Islet precursor cell (in vitro differentiated cells): Measurements from ENCODE around the gene RSPH3.
"Not testable (repeated sequence)": the region's sequence is repeated elsewhere in the genome, so short reads cannot be mapped to it uniquely, and the experiment has no call there.

Source experiments
- DNase-seq: peaks from one replicate; pipeline ENCODE4 v3.0.0-alpha.2; 2018

The RSPH3 gene

DNA sequence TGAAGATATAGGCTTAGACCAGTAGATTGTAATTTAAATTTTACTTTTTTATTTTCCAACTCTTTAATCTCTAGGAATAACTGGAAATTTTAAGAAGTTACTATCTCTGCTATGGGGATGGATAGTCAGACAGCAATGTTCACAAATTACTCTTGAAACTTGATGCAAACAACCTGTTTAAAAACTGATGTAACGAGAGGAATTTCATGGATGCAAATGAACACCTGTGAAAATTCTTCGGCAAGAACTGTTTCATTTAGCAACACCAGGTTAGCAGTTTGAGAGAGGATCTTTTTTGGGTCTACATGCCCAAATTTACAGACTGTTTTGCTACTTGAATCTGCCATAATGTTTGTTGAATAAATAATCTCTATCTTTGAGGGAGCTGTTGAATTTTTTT lies 20.0 kb upstream of the RSPH3 start:
- no peak for DNase-seq

DNA sequence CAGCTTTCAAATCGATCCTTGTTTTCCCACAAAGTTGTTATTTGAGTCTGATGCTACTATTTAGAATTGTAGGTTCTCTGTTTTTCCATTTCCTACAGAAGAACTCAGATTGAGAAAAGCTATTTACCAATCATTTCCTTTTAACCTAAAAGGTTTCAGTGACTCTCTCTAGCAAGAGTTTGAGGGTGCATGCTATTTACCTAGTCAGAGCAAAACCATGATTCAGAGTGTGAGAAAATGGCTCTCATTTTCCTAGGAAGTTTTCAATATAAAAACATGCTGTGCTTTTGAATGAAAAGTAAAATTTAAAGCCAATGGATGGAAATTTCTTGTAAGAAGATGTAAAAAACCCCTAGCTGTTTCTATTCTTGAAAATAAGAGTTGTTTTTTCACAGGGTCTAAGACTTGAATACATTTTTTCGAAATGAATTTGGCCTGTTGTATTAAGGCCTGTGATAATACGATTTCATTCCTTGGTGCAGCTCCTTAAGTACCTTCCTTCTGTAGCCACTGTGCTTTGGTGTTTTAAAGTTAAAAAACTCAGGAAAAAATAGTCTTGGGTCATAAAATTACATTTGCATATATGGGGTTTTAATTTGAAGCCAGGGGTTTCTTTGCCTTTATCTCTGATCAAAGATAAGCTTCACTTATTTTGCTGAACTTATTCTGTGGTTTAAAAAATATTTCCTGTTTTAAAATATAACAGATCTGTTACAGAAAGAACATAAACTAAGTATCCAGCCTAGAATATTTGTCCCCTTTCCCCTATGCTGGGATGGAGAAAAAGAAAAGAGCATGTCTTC lies 18.0 kb upstream of the RSPH3 start:
- DNase-seq = no peak

GRCh38 chr6:159014406-159014805 lies 14.4 kb upstream of the RSPH3 start:
- no peak for DNase-seq

GRCh38 chr6:159013229-159013628 lies 13.2 kb upstream of the RSPH3 start:
- DNase-seq = no peak

DNA sequence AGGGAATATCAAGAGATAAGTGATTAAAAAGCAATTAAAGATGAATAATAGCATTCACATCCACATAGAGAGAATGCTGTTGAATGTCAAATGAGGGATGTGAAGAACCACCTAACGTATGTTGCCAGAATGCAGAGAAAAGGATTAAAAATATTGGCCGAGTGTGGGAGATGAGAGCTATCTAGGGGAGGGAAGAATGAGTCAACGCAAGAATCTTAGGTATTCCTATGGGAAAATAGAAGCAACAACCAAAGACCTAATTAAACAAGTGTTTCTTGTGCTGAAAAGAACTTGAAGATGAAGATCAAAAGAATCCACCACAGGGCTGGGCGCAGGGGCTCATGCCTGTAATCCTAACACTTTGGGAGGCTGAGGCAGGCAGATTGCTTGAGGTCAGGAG lies 12.2 kb upstream of the RSPH3 start:
- DNase-seq = no peak

DNA sequence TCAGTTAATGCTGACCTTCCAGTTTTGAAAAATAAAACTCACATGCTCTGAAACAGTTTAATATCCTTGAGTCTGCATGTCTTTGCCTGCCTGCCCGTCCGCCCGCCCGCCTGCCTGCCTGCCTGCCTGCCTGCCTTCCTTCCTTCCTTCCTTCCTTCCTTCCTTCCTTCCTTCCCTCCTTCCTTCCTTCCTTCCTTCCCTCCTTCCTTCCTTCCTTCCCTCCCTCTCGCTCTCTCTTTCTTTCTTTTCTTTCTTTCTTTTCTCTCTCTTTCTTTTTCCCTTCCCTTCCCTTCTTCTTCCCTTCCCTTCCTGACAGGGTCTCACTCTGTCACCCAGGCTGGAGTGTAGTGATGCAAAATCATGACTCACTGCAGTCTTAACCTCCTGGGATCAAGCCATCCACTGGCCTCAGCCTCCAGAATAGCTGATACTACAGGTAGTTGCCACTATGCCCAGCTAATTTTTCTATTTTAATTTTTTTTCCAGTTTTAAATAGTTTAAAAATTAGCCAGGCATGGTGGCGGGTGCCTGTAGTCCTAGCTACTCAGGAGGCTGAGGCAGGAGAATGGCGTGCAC lies 10.1 kb upstream of the RSPH3 start:
- DNase-seq = not testable (repeated sequence)

DNA sequence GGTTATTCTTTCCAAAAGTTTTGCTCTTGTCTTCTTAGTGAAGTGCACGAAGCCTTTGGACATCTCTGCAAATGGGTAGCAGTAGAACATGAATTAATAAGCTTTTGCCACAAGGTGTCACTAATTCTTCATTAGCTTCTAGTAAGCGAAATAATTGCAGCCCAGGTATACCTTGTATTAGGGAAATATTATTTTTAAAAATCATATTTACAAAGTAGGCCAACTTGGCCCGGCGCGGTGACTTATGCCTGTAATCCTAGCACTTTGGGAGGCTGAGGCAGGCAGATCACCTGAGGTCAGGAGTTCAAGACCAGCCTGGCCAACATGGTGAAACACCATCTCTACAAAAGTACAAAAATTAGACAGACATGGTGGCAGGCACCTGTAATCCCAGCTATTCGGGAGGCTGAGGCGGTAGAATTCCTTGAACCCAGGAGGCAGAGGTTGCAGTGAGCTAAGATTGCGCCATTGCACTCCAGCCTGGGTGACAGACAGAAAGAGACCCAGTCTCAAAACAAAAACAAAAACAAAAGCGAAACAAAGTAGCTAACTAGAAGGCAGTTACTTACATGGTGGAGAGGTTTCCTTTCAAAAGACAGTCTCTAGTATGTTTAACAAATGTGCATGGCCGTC lies 8.8 kb upstream of the RSPH3 start:
- no peak for DNase-seq

DNA sequence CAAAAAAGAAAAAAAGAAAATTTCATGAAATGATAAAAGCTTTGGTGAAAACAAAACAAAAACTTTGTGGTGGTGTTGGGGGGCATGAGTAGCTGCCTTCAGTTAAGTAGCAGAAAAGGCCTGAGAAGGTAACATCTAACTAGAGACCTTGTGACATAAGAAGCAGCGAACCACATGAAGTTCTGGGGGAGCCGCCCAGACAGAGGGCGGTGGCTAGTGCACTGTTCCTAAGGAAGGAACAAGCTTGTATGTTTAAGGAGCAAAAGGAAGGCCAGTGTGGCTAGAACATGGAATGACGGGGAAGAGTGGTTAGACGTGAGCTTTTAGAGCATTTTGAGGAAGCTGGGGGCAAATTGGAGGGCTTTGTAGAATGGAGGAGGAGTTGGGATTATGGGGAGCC lies 7.5 kb upstream of the RSPH3 start:
- DNase-seq = no peak

GRCh38 chr6:159005436-159005835 lies 5.4 kb upstream of the RSPH3 start:
- DNase-seq = no peak

- DNase-seq = no peak
These were observed 4.6 kb upstream of the RSPH3 start for GRCh38 chr6:159004592-159004991.

- peak; percentile 68 for DNase-seq
These were observed 2.6 kb upstream of the RSPH3 start for GRCh38 chr6:159002432-159003155.

DNA sequence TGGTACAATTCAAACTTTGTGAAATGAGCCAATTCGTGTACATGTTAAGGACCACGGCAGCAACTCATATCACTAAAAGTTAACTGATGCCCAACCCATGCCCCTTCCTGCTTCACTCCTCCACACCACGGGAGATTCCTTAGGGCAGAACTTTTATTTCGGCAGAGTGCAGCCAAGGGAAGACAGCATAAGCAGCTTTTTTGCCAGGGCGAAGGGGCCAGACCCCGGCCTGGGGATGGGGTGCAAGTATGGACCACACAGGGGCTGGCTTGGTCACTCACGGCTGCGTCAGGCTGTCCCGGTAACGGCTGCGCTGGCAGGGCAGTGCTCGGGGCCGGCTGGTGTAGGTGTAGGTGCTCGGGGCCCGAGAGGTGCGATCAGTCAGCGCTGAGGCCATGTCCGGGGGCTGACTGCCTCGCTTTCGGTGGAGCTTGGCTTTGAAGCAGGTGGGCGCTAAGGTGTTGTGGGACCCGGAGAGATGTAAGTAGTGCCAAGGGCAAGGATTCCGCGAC lies 792 bp downstream of the RSPH3 start:
- DNase-seq = no peak

GRCh38 chr6:158996856-158997255 lies 3.1 kb downstream of the RSPH3 start:
- no peak for DNase-seq

- no peak for DNase-seq
These were observed 6.4 kb downstream of the RSPH3 start for GRCh38 chr6:158993639-158994038.

DNA sequence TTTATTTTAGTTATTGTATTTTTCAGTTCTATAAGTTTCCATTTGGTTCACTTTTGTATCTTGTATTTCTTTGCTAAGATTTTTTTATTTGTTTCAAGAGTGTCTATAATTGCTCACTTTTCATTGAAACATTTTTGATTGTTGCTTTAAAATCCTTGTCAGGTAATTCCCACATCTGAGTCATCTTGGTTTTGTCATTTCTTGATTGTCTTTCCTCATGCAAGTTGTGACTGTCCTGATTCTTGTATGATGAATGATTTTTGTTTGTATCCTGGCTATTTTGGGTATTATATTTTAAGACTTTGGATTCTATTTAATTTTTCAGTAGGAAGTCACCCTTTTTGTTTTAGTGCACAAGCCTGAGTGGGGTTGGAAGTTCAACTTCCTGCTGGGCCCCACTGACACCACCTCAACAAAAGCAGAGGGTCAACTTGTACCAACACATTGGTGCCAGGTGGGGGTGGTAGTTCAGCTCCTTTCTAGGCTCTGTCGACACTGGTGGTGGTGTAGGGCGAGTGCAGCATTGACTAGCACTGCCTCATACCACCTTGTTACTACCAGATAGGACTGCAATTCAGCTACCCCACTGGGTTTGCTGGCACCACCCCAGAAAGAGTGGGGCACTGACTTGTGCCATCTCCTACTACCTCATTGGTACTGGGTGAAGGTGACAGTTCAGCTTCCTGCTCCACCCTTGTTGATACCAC lies 8.8 kb downstream of the RSPH3 start:
- no peak for DNase-seq

- DNase-seq = not testable (repeated sequence)
These were observed 10.3 kb downstream of the RSPH3 start for GRCh38 chr6:158989711-158990110.

DNA sequence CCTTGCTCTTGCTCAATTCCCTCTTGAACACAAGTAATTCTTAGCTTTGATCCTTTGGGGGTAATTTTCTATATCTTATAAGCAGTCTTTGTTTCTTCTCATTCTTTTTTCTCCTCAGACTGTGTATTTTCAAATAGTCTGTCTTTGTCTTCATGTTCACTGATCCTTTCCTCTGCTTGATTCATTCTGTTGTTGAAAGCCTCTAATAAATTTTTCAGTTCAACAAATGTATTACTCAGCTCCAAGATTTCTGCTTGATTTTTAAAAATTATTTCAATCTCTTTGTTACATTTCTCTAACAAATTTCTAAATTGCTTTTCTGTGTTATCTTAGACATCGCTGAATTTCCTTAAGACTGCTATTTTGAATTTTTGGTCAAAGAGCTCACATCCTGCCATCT lies 11.5 kb downstream of the RSPH3 start:
- DNase-seq = no peak

DNA sequence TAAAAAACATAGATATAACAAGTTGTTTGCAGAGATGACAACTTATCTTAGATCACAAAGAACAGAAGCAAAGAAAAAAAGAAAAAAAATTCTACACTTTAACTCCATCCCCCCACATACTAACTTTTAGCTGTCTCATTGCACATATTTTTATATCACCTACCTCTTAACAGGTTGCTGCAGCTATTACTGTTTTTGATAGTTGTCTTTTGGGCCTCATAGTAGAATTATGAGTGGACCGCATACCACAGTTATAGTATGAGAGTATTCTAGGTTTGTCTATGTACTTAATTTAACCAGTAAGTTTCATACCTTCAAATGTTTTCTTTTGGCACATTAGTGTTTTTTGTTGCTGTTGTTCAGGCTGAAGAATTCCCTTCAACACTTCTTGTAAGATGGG lies 12.3 kb downstream of the RSPH3 start:
- no peak for DNase-seq

DNA sequence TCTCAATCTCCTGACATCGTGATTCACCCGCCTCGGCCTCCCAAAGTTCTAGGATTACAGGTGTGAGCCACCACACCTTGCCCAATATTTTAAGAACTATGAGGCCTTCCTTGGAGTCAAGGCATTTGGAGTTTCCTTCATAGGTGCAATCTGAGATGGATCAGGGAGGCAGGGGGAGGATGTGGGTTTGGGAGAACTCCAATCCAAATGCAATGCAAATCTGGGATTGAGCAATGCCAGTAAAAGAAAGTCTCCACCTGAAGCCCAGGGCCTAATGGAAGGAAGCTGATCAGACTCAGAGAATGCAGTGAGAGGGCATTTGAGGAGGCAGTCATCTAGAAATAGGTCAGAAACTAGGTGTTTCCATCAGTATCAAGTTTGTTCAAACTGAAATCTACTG lies 21.2 kb downstream of the RSPH3 start:
- no peak for DNase-seq

DNA sequence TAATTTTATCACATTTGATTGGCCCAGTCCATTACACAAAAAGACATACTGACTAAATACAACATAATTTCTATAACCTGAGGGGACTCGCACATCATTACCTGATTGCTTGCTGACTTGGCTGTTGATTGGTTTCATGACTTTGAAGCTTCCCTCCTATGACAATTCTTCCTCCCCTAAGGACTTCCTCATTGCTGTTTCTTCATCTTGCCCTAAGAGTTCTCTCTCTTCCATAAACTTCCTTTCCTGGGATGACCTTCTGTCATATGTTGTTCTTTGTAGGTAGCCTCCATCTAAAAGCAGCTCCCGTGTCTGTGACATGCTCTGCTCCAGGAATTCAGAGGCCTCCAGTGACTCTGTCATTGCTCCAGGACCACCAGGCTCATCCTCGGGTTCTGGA lies 22.6 kb downstream of the RSPH3 start:
- no peak for DNase-seq

DNA sequence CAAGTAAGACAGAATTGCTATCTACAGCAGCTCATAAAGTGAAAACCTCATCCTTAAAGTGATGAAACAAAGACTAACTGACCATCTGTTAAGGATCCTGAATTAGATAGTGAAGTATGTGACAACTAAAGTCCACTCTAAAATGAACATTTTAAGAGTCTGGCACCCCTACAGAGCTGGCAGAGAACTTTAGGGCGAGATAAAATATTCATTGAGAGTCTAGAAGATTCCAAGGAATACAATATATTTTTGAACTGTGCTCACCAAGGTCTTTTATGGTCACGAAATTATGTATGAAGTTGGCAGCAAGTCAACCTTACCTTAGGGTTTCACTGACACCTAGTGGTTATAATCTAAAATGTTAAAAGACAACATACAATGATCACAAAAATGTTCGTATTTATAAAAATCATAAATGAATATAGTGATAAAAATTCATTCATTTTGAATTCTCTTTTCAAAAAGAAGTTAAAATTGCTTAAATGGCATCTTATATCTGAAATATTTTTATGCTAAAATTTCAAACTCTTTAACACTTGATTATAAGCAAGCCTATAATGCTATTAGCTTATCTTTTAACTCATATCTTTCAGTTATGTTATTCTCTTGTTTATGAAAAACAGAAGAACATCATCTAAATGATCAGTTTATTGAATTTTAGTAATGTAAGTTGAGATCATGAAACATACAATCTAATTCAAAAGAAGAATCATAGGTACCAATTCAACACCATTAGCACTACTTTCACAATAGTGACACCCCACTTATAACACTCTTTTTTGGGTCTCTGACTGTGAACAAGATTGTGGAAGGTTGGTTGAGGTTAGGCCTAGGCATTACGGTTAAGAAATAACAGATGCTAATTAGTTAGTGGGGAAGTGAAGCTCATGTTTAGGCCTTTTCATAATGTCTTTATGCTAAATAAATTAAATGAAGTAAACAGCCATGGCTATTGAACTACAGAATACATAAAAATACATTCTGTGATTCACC lies 27.5 kb downstream of the RSPH3 start:
- no peak for DNase-seq
